Skin of body (tissue), 2 donors: ENCODE results near the gene HOXD3. TPM values are rescaled to one million over a fixed set of nuclear protein-coding genes. Genes with fewer than 3 reads are reported as not detected.

Source experiments
- DNase-seq: peaks from one replicate; lab custom pipeline; 2025; lab: John Stamatoyannopoulos, UW
- total RNA-seq: library from RNA; depleted of rRNA; stranded (reverse); fragments of >200 nt; gene quantifications from one replicate; pipeline ENCODE4 v1.2.3, GENCODE V29; 2014

Gene HOXD3
- total RNA-seq, 1 donor from 2014 or later: 9.7 TPM

DNA sequence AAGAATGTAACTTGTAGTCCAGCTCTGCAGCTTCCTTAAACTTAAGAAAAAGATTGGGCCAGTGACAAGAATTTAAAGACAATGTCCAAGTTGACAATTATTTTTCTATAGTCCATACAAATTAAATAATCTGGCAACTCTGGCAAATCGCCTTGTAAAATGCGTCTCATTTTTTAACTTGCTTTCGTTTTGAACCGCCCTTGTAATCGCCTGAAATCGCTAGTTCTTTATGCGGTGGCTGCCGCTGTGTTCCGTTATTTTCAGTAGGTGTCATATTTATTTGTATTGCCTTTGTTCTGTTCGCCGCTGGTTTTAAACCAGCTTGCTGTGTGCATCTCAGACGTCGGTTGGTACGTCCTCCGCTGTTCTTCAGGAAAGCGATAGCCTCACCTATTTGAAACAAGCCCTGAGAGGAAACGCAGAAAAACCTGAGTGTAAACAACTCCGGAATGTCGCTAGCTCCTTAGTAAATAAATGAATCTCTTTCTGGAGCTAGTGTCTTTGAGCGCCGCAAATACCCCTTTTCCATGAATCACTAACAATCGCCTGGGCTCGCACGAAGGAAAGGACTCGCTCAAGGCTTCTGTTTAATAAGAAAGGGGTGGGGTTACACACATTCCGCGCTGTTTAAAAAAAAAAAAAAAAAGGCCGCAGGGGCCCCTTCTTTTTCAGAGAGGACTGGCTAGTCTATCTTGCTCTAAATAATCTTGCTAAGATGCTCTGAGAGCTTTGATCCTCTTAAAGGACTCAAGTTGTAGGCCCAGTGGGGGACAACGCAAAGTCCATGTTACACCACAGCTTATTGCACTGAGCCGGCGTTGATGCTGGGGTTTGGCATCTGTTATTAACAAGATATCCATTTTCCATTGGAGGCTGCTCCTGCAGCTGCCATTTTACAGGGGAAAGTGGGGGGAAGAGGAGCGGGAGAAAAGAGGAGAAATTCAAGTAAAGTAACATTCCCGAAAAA is 24.6 kb upstream of the HOXD3 start:
- no peak for DNase-seq

GRCh38 chr2:176133389-176133788 is 23.7 kb upstream of the HOXD3 start:
- DNase-seq: no peak

DNA sequence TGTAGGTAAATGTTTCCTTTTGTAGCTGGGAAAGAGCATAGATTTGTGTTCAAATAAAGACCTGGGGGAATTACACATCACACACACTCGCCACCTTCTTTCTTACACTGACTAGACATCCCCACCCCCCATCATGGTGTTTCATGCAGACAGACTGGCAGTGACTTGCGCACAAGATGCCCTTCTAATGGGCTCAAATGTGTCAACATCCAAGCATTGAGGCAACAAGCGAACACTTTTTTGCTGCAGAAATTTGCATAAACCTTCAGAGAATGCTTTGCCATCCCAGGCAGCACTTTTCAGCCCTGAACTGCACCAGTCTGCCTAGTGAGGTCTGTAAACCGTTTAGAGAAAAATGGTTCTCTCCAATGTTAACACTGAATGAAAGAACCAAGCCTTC is 23.1 kb upstream of the HOXD3 start:
- DNase-seq: no peak

DNA sequence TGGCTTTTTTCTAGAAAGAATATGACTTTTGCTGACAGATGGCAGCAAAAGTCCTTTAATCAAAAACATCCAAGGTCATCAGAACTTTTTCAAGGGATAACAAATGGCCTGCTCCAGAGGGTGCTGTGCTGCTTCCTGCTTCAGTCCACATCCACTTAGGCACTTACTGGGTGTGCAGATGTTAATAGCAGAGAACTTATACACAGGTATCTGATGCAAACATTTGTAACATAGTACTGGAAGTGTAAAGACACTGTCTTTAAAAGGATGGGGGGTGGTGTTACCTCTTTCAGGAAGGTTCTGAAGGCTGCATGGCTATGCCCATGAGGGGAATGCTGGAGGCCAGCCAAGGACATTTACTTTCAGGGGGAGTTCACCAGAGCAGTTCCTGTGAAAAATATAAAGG is 22.1 kb upstream of the HOXD3 start:
- peak; percentile 37 for DNase-seq

- DNase-seq: peak; percentile 50
Measured at GRCh38 chr2:176136374-176137251, 20.5 kb upstream of the HOXD3 start.

- no peak for DNase-seq
Measured at GRCh38 chr2:176137252-176137580, 19.9 kb upstream of the HOXD3 start.

DNA sequence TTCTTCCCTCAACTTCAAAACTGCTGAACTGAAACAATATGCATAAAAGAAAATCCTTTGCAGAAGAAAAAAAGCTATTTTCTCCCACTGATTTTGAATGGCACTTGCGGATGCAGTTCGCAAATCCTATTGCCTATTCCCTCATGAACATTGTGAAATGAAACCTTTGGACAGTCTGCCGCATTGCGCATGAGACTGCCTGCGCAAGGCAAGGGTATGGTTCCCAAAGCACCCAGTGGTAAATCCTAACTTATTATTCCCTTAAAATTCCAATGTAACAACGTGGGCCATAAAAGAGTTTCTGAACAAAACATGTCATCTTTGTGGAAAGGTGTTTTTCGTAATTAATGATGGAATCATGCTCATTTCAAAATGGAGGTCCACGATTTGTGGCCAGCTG is 19.2 kb upstream of the HOXD3 start:
- no peak for DNase-seq

- peak; percentile 28 for DNase-seq
Measured at GRCh38 chr2:176138526-176138922, 18.6 kb upstream of the HOXD3 start.

- DNase-seq: peak; percentile 28
Measured at GRCh38 chr2:176138923-176139660, 18.0 kb upstream of the HOXD3 start.

DNA sequence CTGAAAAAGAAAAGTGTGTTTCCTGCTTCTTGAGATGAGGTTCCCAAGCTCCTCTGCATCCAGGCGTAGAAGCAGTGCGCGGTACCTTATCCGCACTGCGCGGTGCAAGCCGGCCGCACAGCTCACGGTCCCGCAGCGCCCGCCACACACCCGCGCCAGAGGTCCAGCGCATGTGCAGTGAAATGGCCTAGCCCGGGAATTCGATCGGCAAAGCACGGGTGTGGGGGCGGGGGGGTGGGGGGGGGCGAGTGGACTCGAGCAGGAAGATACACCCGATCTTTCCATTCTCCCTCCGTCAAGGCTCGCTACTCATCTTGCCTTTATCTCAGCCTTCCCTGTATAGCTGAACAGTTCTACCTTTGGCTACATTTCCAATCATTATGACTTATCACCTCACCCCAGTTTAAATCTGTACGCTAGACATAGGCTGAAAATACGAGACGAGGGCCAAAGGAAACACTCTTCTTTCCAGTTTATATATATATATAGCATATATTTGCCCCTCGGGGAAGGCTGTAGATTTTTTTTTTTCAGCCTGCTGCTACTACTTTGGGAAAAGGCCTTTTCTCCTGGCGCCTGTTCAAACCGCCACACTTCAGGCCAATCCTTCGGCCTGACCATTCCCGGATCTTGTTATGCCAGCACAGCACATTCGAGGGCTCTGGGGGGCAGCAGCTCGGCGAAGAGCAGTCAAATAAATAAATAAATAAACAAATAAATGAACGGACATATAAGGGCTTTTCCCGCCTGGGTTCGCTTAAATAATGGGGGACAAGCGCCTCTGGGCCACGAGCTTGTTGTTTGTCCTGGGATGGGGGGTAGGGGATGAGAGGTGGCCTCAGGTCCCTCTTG is 17.2 kb upstream of the HOXD3 start:
- DNase-seq: peak; percentile 55

GRCh38 chr2:176140513-176141317 is 16.4 kb upstream of the HOXD3 start:
- peak; percentile 84 for DNase-seq

- DNase-seq: no peak
Measured at GRCh38 chr2:176142281-176142680, 14.8 kb upstream of the HOXD3 start.

DNA sequence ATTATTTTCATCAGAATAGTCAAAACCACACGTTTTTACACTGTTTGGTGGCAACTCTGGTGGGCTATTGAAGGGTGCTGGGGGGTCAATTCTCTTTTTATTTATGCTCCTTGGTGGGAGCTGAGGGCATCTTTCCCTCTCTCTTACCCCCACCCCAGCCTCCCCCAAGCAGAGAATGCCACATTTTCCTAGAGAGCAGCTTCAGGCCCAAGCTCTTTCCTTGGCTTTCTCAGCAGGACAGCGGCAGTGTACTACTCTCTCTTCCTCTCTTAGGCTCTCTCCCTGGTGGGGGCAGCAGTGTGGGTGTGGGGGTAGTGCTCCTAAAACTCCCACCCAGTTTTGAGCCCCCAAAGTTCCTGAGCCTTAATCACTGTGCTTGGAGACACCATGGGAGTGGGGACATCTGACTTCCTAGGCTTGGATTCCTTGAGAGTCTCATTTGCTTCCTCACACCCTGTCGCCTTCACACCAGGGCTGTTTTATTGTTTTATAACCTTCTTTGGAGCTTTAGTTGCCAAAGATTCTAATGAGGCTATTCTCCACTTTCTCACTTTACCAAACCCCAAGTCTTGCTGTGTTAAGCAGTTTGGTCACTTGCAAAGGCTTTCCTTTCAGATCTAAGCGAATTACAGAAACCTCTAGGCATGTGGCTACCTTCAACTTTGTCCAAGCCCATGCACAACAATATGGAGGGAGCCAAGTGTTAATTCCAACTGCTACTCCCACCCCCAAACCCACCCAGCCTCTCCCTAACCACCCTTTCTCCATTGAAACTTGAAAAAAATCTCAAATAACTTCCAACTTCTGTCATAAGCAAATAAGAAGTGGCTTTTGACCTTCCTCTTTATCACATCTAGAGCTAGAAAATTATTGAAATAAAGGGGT is 11.8 kb upstream of the HOXD3 start:
- DNase-seq: no peak

DNA sequence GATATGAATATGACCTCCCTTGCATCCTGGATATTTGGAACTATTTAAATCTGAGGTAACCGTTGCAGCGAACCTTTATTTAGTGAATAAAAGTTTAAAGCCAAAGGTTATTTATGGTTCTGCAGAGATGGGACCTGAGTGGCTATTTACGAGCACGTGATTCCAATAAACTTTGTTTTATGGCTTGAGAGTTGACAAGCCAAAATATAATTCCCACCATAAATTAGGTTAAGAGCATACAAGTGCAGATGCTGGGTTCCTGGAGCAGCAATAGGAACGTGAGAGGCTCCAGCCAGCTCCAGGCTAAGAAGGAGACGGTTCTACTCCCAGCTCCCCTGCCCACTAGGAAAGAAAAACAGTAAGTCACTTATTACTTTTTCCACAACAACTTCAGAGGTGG is 11.0 kb upstream of the HOXD3 start:
- peak; percentile 15 for DNase-seq

DNA sequence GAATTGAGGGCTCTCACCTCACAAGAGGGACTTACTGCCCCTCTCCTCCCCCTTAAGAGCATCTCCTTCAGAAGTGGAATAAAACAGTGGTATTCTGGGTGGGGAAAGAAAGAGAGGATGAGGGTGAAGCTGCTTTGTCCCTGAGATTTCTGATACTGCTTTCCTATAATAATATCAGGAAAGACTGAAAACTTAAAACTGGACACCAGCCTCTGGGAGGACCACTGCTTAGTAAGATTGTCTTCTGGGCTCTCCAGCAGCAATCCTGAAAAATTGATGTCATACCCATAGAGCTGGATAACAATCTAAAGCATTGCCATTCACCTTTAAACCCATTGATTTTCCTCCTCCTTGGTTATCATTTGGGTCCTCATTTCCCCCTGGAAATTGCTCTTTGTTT is 10.5 kb upstream of the HOXD3 start:
- DNase-seq: no peak

DNA sequence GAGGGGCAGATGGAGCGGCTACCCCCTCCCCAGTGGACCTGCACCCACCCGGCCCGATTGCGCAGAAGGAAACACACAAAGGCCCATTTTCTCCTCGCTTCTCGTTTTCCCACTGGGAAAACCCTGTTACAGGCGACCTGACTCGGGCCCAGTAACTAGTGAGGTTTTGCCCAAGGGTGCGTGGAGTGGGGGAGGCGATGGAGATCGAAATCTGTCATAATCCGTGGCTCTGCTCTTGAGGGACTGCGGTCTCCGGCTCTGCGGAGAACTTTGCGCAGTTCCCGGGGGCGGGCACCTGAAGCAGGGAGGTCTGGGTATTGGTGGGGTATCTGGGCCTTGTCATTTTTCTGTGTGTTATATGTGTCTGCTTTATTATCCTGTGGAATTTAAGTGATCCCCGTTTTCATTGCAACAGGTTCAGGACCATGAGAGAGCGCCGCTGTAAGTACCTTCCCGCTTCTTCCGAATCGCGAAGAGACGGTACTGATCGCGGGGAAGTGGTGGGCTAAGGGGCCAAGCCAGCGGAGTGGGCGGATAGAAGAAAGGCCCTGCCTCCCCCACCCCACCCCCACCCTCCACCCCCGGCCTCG is 9.8 kb upstream of the HOXD3 start:
- no peak for DNase-seq

GRCh38 chr2:176147800-176148496 is 9.2 kb upstream of the HOXD3 start:
- DNase-seq: no peak
